Measurements from ENCODE around the gene CALHM4. TPM values are rescaled to one million over a fixed set of nuclear protein-coding genes. Genes with fewer than 3 reads are reported as not detected.
A peak's percentile ranks its signal among the peaks of the same experiment; 100 is the strongest.

Gene CALHM4
- total RNA-seq, 1 donor from 2014 or later, result not detected

DNA sequence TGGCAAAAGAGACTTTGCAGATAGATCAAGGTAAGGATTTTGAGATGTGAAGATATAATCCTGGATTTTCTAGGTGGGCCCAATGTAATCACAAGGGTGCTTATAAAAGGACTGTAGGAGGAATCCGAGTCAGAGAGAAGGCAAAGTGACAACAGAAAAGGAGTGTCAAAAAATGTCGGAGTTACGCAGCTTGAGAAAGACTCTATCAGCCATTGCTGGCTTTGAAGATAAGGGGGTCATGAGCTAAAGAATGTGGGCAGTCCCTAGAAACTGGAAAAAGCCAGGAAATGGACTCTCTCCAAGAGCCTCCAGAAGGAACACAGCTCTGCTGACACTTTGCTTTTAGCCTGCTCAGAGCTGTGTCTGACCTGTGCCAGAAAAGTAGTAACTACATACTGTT lies 9.1 kb downstream of the CALHM4 start:
- Histone ChIP-seq H3K4me1 (no peaks in the 10 kb centered on the region), H3K4me3 (no peak overlapping the region), H3K27ac (no peak overlapping the region), H3K9me3 (no peaks in the 10 kb centered on the region), H3K27me3 (no peaks in the 10 kb centered on the region), H3K36me3 (no peaks in the 10 kb centered on the region)
- TF ChIP-seq, protein P1, sequence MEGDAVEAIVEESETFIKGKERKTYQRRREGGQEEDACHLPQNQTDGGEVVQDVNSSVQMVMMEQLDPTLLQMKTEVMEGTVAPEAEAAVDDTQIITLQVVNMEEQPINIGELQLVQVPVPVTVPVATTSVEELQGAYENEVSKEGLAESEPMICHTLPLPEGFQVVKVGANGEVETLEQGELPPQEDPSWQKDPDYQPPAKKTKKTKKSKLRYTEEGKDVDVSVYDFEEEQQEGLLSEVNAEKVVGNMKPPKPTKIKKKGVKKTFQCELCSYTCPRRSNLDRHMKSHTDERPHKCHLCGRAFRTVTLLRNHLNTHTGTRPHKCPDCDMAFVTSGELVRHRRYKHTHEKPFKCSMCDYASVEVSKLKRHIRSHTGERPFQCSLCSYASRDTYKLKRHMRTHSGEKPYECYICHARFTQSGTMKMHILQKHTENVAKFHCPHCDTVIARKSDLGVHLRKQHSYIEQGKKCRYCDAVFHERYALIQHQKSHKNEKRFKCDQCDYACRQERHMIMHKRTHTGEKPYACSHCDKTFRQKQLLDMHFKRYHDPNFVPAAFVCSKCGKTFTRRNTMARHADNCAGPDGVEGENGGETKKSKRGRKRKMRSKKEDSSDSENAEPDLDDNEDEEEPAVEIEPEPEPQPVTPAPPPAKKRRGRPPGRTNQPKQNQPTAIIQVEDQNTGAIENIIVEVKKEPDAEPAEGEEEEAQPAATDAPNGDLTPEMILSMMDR (IDR thresholded peaks at IDR 0.05), result no peak
- intact Hi-C loops (cut with DNase I), result loop anchor here (5.0 kb wide), 1 partner anchor 345 kb away; no protein-coding TSS in a partner anchor
- DNase-seq (ENCODE audit: low spot score in 2 of 2), result no peak

DNA sequence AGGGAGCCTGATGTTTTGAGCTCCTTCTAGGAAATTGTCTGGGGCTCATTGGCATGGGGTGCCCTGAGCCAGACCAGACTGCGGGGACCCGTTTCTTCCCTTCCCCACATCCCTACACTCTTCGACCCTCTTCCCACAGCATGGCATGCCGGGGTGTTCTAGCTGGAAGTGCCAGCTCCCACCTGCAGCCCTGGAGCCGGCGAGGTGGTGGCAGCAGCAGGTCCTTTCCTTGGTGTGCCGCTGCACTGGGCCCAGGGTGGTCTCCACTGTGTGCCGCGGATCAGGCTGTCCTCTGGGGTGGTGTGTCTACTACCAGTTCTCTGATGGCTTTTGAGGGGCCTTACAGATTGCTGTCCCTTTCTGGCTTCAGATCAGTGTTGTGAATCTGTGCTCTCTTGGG lies 10.3 kb downstream of the CALHM4 start:
- intact Hi-C loops (cut with DNase I), result loop anchor here (5.0 kb wide), 1 partner anchor 347 kb away; no protein-coding TSS in a partner anchor
- TF ChIP-seq, protein P1 (IDR thresholded peaks at IDR 0.05), result no peak
- no peaks in the 10 kb centered on the region for H3K9me3 ChIP-seq
- no peaks in the 10 kb centered on the region for H3K36me3 ChIP-seq
- no peaks in the 10 kb centered on the region for H3K4me1 ChIP-seq
- no peak overlapping the region for H3K27ac ChIP-seq
- no peak for DNase-seq (ENCODE audit: low spot score in 2 of 2)
- no peaks in the 10 kb centered on the region for H3K27me3 ChIP-seq
- H3K4me3 ChIP-seq, result no peak overlapping the region

DNA sequence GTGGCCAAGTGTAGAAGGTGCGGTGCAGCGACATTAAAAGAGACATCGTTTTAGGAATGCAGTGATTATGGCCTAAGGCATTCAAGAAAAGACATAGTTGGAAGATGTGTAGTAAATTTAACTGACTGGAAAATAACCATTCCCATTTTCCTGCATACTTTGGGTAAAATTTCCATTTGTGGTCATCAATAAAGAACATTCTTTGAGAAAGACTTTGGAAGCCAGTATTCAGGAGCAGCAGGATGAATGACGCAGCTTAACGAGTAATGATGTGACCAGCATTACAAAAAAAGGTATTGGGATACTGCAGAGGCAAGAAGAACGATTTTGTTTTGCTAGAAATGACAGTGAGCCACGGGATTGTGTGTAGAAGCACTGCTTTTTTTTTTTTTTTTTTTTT lies 10.8 kb downstream of the CALHM4 start:
- DNase-seq (ENCODE audit: low spot score in 2 of 2), result no peak
- H3K27ac ChIP-seq, result no peak overlapping the region
- no peaks in the 10 kb centered on the region for H3K9me3 ChIP-seq
- no peaks in the 10 kb centered on the region for H3K36me3 ChIP-seq
- no peaks in the 10 kb centered on the region for H3K4me1 ChIP-seq
- H3K4me3 ChIP-seq, result no peak overlapping the region
- no peaks in the 10 kb centered on the region for H3K27me3 ChIP-seq
- TF ChIP-seq, protein P1 (IDR thresholded peaks at IDR 0.05), result no peak
- intact Hi-C loops (cut with DNase I), result loop anchor here (5.0 kb wide), 1 partner anchor 347 kb away; no protein-coding TSS in a partner anchor

DNA sequence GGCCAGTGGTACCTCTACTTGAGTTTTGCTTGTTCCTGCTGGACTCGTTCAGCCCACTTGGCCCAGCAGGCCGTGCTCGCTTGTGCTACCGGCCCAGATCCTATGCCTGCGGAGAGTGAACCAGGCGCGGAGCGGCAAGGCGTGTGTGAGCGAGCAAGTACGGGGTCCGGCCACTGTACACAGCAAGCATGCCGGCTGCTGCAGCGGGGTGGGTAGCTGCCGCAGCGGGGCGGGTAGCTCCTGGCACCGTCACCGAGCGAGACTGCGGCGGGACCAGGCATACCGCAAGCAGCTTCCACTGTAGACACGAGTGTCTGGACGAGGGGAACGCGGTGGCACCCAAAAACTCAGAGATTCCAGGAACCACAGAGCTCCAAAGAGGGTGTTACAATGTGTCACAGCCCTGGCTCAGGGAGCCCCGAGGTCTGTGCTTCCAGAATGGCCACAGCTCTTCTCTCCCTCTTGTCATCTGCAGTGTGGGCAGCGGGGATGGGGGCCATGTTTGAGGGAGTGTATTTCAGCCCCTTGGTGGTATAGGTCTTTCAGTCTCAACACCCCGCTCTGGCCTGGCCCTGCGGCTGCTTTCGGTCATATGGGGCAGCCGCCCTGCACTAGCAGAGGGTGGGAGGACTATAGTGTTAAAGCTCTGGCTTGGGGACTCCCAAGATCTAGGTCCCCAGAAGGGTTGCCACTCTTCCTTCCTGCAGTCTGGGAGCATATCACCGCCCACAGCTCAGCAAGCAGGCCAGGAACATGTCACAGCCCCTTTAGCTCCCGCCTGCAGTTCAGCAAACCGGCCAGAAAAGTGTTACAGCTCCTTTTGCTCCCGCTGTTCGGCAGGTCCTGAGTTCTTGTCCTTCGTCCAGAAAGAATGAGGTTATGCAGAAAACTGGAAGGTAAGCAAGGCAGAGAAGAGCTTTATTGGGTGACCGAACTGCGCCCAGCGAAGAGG lies 11.6 kb downstream of the CALHM4 start:
- DNase-seq (ENCODE audit: low spot score in 2 of 2), result peak in 1 of 2 donors; percentile 64
- Histone ChIP-seq H3K9me3 (no peaks in the 10 kb centered on the region), H3K27me3 (no peaks in the 10 kb centered on the region), H3K4me1 (peaks cover 0 to 2% of the 10 kb centered on the region in 2 donors), H3K4me3 (peak overlapping the region; percentile 43 to 68), H3K27ac (no peak overlapping the region), H3K36me3 (no peaks in the 10 kb centered on the region)
- intact Hi-C loops (cut with DNase I), result loop anchor here (5.0 kb wide), 1 partner anchor 348 kb away; no protein-coding TSS in a partner anchor
- TF ChIP-seq, protein P1 (IDR thresholded peaks at IDR 0.05), result no peak

DNA sequence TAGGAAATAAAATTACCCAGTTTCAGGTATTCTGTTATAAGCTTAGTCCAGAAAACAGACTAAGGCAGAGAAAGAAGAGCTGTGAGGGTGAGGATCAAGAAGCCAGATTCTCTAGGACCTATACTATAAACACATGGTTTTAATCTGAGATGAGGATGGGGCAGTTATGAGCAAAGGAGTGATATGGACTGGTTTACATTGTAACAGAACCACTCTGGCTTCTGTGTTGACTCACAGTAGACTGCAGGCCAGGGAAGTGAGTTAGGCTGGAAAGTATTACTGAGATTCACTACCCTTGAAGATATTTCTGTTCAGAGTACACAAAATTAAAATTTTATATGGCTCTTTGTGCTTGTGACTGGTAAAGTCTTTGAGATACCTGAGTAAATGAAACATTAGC lies 14.6 kb downstream of the CALHM4 start:
- peaks cover 0 to 9% of the 10 kb centered on the region in 2 donors for H3K4me1 ChIP-seq
- H3K27me3 ChIP-seq, result no peaks in the 10 kb centered on the region
- no peak overlapping the region for H3K4me3 ChIP-seq
- DNase-seq (ENCODE audit: low spot score in 2 of 2), result no peak
- intact Hi-C loops (cut with DNase I), result no loop called here
- H3K36me3 ChIP-seq, result no peaks in the 10 kb centered on the region
- no peaks in the 10 kb centered on the region for H3K9me3 ChIP-seq
- no peak overlapping the region for H3K27ac ChIP-seq
- TF ChIP-seq, protein P1 (IDR thresholded peaks at IDR 0.05), result no peak

Measured in ascending aorta (tissue), 2 donors.